KBM-7 (cell line): ENCODE data around the gene HACE1.

Experiments
- DNase-seq: peaks from one replicate; pipeline ENCODE4 v3.0.0-alpha.2; 2015
- in situ Hi-C: fragments of 300-500 bp; cut with MboI; formaldehyde crosslinking; loops from 2 replicates; pipeline ENCODE4 v1.14.3; 2020; ENCODE audit warnings: low sequenced_read_pairs, low pct_unique_long_range_greater_than_20kb, mixed read lengths

The HACE1 gene

GRCh38 chr6:104699593-104700329 lies 160.0 kb downstream of the HACE1 start:
- no peak for DNase-seq

DNA sequence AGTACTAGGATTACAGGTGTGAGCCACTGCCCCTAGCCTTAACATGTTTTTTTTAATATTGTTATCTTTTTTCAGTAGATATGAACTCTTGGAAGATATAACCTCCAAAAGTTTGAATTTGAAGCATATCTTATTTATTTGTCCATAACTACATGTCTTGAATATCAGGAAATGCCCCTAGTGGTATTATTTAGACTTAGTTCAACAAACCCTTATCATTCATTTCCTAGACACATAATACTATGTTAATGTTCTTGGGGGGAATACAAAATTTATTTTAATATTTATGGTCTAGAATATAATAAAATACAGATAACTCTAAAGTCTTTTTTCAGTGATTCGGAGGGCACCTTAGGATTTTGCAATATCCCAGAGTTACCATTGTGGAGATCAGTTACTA lies 160.7 kb downstream of the HACE1 start:
- in situ Hi-C loops = no loop called here
- DNase-seq = no peak

More at GRCh38 chr6:104699593-104700329, 160.0 kb downstream of the HACE1 start:
- in situ Hi-C loops = no loop called here

DNA sequence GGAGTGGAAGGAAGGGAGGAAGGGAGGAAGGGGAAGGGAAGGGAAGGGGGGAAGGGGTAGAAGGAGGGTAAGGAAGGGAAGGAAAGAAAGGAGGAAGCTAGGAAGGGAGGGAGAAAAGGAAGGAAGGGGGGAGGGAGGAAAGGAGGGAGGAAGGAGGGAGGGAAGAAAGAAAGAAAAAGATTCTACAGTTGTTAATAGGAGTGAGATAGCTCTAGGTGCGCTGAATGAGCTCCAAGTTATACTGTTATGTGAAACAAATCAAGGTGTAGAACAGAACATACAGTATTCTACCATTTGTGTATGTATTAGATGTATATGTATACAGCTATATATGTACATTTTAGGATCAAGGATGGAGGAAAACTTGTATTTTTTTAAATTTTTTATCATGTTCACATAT lies 167.7 kb downstream of the HACE1 start:
- in situ Hi-C loops = no loop called here
- no peak for DNase-seq

DNA sequence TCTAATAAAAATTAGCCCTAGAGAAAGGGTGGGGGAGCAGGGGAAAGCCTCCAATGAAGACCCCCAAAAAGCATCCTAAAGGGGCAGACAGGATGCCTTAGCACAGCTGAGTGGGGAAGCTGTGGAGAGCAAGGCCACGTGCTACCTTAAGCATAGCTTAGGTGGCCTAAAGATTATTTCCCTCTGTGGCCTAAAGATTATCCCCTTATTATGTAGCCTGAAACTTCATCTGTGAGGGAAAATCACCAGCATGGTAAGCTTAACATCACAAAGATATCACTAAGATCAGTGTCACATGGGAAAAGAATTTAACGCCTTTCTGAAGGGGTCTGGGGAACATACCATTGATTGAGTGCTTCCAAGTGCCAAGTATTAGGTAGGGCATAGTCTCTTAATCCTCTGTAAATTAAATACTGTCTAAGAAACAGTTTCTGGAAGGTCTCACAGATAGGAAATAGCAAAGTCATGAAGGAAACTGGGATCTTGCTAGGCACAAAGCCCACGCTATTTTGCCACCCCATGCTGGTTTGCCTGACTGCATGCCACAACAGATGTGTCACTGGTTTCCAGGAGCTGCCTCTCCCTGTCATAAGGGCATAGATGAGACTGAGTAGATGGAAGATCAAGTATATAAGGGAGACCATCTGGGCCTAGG lies 170.0 kb downstream of the HACE1 start:
- in situ Hi-C loops = no loop called here
- no peak for DNase-seq

DNA sequence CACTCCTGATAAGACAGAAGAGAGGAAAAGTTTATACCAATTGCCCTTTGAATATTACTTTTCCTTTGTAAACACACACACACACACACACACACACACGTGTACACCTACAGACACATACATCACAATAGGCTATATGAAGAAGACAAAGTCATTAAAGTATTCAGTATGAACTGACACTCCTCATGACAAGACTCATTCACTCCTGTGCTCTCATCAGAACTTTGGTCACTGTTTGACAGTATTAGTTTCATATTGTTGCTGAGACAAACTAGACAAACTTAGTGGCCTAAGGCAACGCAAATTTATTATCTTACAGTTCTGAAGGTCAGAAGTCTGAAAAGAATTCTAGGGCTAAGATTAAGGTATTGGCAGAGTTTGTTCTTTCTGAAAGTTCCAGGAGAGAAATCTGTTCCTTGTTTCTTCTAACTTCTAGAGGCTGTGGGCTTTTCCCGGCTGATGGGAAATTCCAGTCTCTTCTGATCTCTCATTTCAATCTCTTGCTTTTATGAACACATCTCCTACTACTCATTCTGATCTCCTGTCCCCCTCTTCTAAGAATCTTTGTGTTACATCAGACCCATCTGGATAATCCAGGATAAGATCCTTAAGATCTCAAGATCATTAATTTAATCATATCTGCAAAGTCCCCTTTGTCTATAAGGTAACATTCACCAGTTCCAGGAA lies 171.3 kb downstream of the HACE1 start:
- no peak for DNase-seq
- in situ Hi-C loops = no loop called here

DNA sequence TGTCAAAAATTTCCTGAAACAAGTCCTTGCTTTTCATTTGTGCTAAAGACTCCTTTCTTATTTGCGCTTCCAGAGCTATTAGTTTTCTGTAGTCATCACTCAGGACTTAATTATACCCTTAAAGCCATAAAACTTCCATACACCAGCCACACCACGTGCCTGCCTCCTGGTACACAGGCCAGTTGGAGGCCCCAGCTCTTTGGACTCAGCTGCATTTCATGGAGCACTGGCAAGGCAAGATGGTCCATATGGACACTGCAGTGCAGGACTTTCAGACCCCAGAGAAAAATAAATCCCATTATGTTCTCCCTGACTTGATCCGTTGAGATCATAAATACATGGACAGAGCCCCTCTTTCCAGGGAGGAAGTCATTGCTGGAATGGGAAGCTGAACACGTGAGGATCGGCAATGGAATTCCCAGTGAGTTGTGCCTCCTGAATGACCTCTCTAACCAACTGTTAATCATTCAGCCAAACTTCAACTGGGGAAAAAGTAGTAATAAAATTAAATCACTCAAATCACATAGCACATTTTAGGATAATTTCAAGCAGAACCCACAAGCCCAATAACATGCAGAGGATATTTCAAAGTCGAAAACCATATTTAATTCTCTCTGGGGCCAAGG lies 173.1 kb downstream of the HACE1 start:
- in situ Hi-C loops = no loop called here
- no peak for DNase-seq

DNA sequence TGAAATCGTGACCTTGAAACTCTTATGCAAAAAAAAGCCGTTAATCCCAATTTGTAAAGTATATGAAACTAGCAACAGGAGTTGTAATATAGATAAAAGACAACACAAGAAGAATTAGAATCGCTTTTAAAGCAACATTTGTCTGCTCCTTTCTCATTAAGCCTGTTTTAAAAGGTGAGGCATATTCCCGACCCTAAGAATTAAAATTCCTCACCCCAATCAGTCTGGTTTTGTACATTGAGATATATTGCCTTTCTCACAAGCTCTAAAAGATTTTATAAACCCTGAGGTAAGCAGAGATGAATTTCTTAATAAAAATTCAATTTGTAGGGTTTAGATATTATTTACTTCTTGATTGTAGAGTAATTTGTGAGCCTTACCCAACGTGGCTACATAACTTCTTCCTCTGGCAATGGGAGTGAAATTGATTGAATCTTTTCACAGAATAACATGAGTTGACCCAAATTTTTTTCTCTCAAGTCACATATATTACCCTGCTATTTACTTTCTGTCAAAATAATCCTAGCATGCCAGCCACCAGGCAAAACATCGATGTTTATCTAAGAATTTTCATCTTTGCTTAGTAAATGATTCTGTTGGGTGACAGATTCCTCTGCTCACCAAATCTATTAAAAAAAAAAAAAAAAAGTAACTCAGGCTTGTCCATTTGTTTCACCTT lies 173.7 kb downstream of the HACE1 start:
- no peak for DNase-seq
- in situ Hi-C loops = no loop called here

GRCh38 chr6:104684911-104685415 lies 174.8 kb downstream of the HACE1 start:
- in situ Hi-C loops = no loop called here
- no peak for DNase-seq

- no peak for DNase-seq
- in situ Hi-C loops = no loop called here
Observed at GRCh38 chr6:104683809-104684208, 175.9 kb downstream of the HACE1 start.

GRCh38 chr6:104682722-104683643 lies 176.7 kb downstream of the HACE1 start:
- in situ Hi-C loops = no loop called here
- peak; percentile 74 for DNase-seq

DNA sequence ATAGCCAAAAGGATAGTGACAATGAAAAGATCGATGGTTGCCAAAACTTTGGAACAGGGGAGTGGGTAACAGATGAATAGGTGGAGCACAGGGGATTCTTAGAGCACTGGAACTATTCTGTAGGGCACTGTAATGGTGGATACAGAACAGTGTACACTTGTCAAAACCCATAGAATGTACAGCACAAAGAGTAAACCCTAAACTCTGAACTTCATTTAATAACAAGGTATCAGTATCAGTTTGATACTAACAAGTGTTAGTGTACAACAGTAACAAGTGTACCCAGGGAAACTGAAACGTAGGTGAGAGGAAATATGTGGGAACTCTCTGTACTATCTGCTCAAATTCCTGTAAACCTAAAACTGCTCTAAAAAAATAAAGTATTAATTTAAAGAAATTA lies 179.2 kb downstream of the HACE1 start:
- DNase-seq = no peak
- in situ Hi-C loops = no loop called here

DNA sequence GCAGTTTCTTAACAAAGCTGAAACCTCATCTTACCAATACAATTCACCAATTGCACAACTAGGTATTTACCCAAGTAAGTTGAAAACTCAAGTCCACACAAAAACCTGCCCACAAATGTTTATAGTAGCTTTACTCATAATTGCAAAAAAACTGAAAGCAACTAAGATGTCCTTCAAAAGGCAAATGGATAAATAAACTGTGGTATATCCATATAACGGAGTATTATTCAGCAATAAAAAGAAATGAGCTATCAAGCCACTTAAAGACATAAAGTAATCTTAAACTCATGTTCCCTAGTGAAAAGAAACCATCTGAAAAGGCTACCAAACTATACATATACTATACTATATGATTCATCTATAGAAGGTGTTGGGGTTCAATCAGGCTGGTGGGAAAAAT lies 179.7 kb downstream of the HACE1 start:
- in situ Hi-C loops = no loop called here
- no peak for DNase-seq
